GM19239 (cell line): ENCODE measurements around the gene SYNE1.
"Not testable (repeated sequence)": the region's sequence is repeated elsewhere in the genome, so short reads cannot be mapped to it uniquely, and the experiment has no call there.

Source experiments
- DNase-seq: peaks from one replicate; pipeline ENCODE4 v3.0.0; 2011; ENCODE audit warnings: low spot score; ENCODE audit not compliant: insufficient read length
- FAIRE-seq: peaks from 2 replicates; lab custom pipeline; 2011; peaks lifted over from hg19 to GRCh38; lab: Jason Lieb, UNC

SYNE1 gene

DNA sequence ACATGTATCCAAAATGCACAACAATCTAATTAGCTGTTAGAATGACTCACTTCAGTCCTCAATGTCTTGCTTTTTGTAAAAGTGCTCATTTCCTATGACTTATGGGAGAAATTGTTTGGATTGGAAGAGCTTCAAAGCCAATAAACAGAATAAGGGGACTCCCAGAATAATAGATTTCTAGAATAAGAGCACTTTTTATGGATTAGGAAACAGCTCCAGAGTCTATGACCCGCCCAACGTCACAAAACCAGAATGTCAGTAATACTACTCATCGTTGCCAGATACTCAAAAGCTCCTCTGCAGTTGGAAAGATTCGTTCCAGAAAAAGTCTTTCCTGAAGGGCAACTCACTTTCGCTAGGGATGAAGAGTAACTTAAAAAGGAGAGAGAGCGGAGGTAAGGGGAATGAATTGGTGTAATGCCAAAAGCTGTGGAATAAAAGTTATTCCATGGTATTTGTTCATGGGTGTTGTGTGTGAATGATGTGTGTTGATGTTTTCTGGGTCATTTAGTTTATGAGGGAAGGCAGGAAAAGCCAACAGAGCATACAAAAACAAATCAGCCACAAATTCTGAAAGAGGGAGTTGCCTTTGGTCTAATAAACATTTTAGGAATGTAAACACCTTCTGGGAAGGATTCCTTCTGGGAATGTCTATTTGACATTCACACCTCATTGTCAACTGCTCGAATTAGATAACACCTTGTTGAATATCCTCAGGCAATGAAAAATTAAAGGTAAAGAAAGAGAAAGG, 64.6 kb downstream of the SYNE1 start:
- FAIRE-seq (no peak), DNase-seq (no peak)

DNA sequence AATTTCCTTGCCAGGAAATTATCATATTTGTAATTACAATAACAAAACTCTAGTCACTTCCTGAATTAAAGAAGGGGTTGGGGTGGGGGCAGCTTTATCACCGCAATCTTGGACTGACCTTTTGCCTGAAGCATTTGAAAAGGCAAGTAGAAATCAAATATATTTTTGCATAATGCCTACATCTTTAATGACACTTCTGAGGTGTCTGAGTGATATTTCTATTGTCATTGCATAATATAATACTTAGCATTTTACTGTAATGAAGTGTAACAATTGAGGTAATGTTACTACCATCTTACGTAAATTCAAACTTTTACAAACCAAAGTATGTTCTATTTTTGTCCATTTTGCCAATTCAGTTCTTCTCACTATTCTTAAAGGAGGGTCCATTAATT, 65.2 kb downstream of the SYNE1 start:
- FAIRE-seq (no peak), DNase-seq (no peak)

- no peak for DNase-seq
- FAIRE-seq, result no peak
Observed at GRCh38 chr6:152571089-152571488, 66.1 kb downstream of the SYNE1 start.

- no peak for FAIRE-seq
- DNase-seq, result no peak
Observed at GRCh38 chr6:152566103-152566875, 70.9 kb downstream of the SYNE1 start.

GRCh38 chr6:152563177-152563576, 74.0 kb downstream of the SYNE1 start:
- DNase-seq (no peak), FAIRE-seq (no peak)

GRCh38 chr6:152558798-152559197, 78.4 kb downstream of the SYNE1 start:
- DNase-seq, FAIRE-seq: not testable (repeated sequence)

GRCh38 chr6:152557502-152557901, 79.7 kb downstream of the SYNE1 start:
- FAIRE-seq (no peak), DNase-seq (no peak)

- DNase-seq (no peak), FAIRE-seq (no peak)
Observed at GRCh38 chr6:152554851-152555250, 82.3 kb downstream of the SYNE1 start.

- peak; percentile 7 for DNase-seq
Observed at GRCh38 chr6:152552616-152553209, 84.4 kb downstream of the SYNE1 start.

DNA sequence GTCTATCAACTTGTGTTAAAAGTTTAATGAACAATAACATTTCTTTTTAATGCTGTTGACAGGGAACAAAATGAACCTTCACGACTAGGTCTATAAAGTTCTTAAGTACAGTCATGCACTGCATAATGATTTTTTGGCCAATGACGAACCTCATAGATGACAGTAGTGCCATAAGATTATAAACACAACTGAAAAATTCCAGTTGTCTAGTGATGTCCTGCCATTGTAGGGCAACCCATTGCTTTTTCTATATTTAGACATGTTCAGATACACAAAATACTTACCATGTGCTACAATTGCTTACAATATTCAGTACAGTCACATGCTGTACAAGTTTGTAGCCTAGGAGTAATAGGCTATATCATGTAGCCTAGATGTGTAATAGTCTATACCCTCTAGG, 93.6 kb downstream of the SYNE1 start:
- FAIRE-seq (no peak), DNase-seq (no peak)

More at GRCh38 chr6:152552616-152553209, 84.4 kb downstream of the SYNE1 start:
- FAIRE-seq, result peak; percentile 73

GRCh38 chr6:152540381-152540780, 96.8 kb downstream of the SYNE1 start:
- no peak for FAIRE-seq
- DNase-seq, result no peak

GRCh38 chr6:152534541-152534940, 102.6 kb downstream of the SYNE1 start:
- no peak for FAIRE-seq
- no peak for DNase-seq

GRCh38 chr6:152532556-152533422, 104.4 kb downstream of the SYNE1 start:
- FAIRE-seq (no peak), DNase-seq (no peak)

GRCh38 chr6:152531659-152532058, 105.5 kb downstream of the SYNE1 start:
- FAIRE-seq, result no peak
- no peak for DNase-seq

- DNase-seq (no peak), FAIRE-seq (no peak)
Observed at GRCh38 chr6:152529369-152529768, 107.8 kb downstream of the SYNE1 start.

DNA sequence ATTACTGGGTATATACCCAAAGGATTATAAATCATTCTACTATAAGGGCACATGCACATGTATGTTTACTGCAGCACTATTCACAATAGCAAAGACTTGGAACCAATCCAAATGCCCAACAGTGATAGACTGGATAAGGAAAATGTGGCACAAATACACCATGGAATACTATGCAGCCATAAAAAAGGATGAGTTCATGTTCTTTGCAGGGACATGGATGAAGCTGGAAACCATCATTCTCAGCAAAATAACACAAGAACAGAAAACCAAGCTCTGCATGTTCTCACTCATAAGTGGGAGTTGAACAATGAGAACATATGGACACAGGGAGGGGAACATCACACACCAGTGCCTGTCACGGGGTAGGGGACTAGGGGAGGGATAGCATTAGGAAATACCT, 123.0 kb downstream of the SYNE1 start:
- FAIRE-seq, DNase-seq: not testable (repeated sequence)

- FAIRE-seq, result no peak
- no peak for DNase-seq
Observed at GRCh38 chr6:152509916-152510315, 127.2 kb downstream of the SYNE1 start.

- DNase-seq, result no peak
- no peak for FAIRE-seq
Observed at GRCh38 chr6:152508477-152508876, 128.7 kb downstream of the SYNE1 start.

GRCh38 chr6:152503546-152503945, 133.6 kb downstream of the SYNE1 start:
- FAIRE-seq, result no peak
- no peak for DNase-seq
